WTC11 (cell line): ENCODE measurements around the gene CACNA1C.

Experiments used
- CTCF ChIP-seq: fragments of 200-600 bp; IDR thresholded peaks from 2 replicates; pipeline ENCODE4 v1.8.0; 2022; ENCODE audit warnings: antibody characterized with exemption
- FOXK1 ChIP-seq: sonication (generic); formaldehyde crosslinking; IDR thresholded peaks from 2 replicates; pipeline ENCODE4 v1.8.0; 2022; ENCODE audit warnings: mild to moderate bottlenecking, moderate library complexity, missing genetic modification reagents
- JUN ChIP-seq: sonication (generic); formaldehyde crosslinking; IDR thresholded peaks from 2 replicates; pipeline ENCODE4 v1.8.0; 2023; ENCODE audit warnings: mild to moderate bottlenecking, missing genetic modification reagents
- NFYB ChIP-seq: sonication (generic); formaldehyde crosslinking; conservative IDR thresholded peaks from 2 replicates; pipeline ENCODE4 v1.8.0; 2022; ENCODE audit warnings: low read depth, missing genetic modification reagents
- USF2 ChIP-seq: sonication (generic); formaldehyde crosslinking; IDR thresholded peaks from 2 replicates; pipeline ENCODE4 v1.8.1; 2023; ENCODE audit warnings: mild to moderate bottlenecking, missing genetic modification reagents, moderate library complexity

DNA sequence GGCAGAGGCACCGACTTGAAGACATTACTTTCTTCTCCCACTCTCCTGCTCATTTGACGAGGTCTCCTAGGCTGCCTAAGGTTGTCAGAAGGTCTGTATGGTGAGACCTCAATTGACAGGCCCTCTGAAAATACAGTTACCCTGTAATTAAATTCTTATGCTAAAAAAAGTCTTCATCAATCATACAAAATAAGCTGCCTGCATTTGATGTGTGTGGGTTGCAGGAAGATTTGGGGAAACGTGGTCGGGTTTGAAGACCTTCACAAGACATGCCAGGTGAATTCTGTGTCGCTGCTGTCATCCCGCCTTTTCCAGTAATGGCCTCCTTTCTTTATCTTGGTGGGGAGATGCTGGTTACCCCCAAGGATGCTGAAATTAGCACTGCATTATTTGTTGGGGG, 299.4 kb downstream of the CACNA1C start:
- TF ChIP-seq CTCF (no peak), NFYB (no peak), JUN (CRISPR knock-in tag) (no peak), FOXK1 (no peak), USF2 (CRISPR knock-in tag) (no peak)
